ENCODE data around the gene TLK2.
A peak's percentile ranks its signal among the peaks of the same experiment; 100 is the strongest.

TLK2 gene

GRCh38 chr17:62628831-62629555 lies 150.4 kb downstream of the TLK2 start:
- DNase-seq (ENCODE audit: low spot score), result no peak

DNA sequence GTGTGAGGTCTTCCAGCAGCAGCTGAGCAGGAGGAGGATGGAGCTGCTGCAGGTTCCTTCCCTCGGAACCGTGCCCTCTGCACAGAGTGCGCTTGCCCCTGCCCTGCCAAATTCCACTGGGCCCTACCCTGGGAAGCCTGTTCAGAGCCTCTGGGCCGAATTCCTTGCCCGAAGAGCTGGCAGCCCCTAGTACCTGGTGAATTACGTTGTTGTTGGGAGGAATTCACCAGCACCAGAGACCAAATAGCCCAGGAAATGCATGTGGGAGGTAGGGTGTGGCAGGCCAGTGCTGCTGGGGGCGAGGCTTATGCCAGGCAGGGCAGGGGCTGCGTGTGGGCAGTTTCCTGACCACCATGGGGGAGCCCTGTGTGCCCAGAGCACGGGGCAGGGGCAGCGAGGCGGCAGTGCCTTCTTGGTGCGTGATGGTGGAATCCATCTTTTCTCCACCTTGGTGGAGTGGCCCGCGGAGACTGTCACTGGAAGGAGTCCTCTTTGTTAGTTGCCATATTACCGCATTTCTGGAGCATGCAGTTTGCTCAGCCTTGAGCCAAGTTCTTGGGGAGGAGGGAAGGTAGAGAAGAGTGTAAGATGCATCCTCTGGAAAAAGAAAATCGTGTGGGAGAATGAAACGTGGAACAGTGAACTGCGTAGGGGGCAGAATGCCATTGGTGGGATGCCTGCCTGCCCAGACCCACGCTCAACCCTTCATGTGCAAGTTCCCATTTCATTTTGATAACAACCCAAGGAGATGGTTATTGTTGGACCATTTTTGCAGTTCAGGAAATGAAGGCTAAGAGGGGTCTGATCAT lies 151.1 kb downstream of the TLK2 start:
- DNase-seq (ENCODE audit: low spot score), result no peak

DNA sequence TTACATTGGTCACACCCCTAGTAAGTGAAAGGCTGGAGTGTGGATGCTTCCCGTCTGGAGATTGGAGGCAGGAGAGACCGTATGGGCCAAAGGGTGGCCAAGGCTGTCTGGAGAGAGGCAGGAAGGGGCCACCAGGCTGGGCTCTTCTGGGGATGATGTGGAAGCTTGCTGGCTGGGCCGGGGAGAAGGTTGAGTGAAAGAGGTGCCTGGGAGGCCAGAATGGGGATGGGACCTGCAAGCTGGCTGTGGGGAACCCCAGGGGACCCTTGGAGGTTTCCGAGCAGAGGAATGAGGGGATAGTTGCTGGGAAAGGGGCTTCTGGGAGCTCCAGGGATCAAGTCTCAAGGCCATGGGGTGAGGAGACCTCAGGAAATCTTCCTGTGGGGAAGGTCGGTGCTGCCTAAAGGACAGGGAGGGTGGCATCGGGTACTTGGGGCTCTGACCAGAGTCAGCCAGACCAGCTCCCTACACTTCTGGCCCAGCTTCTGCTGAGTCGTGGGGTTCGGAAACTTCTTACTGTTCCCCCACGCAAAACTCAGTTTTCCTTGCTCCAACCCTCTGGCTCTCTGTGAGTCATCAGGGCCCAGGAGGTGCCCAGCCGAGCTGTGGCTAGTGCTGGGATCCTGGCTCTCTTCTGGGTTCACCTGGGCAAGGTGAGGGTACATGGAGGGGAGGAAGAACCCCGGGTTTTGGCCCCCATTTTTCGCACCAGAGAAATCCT lies 151.9 kb downstream of the TLK2 start:
- no peak for DNase-seq (ENCODE audit: low spot score)

DNA sequence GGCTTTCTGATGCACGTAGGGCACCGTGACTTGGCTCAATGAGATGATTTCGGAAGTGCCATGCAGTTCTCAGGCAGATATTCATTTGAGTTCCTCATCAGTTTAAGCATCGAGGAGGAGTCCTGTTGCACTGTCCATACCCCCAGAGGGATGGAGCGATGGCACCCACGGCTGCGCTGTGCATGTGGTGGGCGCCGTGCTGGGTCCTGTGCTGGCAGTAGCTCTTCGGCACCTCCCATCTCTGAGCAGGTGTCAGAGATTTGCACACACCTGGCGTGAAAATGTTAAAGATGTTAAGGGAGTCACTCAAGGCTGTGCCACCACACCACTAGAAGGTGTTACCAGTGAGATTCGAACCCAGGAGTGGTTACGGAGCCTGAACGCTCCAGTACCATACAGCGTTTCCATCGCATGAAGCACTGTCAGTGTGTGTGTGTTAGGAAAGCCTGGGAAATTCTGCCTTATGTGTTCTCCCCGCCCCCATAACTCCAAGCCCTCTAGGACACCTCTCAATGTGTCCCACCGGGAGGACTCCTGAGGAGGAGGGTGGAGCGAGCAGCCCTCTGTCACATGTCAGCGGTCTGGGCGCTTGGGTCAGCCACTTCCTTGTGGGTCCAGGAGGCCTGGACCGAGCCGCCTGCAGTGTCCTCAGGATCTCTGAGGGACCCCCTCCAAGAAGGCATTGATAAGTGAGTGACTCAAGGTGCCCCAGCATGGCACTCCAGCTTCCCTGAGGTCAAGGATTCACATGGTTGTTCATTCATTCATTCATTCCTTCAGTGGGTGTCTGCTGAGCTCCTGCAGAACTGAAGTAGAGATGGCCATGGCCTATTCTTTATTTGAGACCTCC lies 152.7 kb downstream of the TLK2 start:
- DNase-seq (ENCODE audit: low spot score), result no peak

DNA sequence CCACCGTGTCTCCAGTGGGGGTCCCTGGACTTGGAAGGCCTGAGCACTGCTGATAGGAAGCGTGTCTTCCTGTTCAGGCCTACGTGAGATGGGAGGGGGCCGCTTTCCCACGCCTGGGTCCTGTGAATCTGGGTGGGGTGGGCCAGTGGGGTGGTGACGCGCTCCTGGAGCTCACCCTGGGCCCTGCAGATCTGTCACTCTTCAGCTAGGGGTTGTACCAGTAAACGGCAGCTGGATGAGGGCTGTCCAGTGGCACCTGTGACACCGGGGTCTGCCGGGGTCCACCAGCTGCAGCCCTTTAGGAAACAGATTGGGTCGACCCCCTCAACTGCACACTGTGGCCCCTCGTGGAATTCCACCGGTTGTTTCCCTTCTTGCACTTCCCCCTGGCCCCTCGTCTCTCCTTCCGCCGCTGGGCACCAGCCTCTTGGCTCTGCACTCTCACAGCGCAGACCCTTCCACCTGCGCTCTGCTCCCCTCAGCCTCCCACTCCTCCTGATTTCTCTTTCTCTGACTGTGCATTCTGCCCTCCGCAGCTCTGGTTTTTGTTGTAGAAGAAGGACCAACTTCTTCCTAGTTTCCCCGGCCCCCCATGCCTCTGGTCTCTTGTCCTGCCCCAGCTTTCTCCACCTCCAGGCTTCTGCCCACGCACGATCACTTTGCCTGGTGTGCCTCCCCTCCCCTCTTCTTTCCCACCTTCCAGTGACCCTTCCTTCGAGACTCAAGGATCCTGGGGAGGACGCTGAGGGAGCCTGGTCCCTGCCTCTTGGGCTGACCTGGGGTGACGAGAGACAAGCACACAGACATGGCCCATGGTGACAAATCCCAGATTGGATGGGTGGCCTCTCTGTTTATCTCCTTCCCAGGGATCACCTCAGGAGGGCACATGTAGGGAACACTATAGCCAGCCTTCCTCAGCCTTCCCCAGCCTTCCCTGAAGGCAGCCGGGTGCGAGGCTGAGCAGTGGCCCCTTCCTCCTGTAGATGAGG lies 153.6 kb downstream of the TLK2 start:
- DNase-seq (ENCODE audit: low spot score), result no peak

- DNase-seq (ENCODE audit: low spot score), result no peak
Measured at GRCh38 chr17:62637809-62638208, 159.2 kb downstream of the TLK2 start.

GRCh38 chr17:62641153-62641552 lies 162.5 kb downstream of the TLK2 start:
- no peak for DNase-seq (ENCODE audit: low spot score)

GRCh38 chr17:62641951-62642350 lies 163.3 kb downstream of the TLK2 start:
- no peak for DNase-seq (ENCODE audit: low spot score)

- no peak for DNase-seq (ENCODE audit: low spot score)
Measured at GRCh38 chr17:62643496-62643895, 164.9 kb downstream of the TLK2 start.

GRCh38 chr17:62644487-62645173 lies 166.0 kb downstream of the TLK2 start:
- no peak for DNase-seq (ENCODE audit: low spot score)

- DNase-seq (ENCODE audit: low spot score), result no peak
Measured at GRCh38 chr17:62648251-62648955, 169.8 kb downstream of the TLK2 start.

- DNase-seq (ENCODE audit: low spot score), result no peak
Measured at GRCh38 chr17:62648956-62649294, 170.3 kb downstream of the TLK2 start.

DNA sequence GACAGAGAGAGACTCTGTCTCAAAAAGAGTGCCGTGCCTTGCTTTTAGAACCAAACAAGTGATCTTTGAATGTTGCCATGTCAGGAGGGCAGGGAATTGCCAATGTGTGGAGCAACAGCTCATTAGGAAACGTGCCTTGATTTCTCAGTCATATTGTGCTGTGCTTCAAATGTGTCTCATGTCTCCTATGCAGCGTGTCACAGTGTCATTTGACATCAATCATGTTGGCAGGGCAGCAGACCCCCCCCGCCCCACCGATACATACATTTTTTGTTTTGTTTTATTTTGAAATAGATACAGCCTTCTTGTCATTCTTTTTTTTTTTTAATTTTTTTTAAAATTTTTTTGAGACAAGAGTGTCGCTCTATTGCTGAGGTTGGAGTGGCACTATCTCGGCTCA lies 170.9 kb downstream of the TLK2 start:
- DNase-seq (ENCODE audit: low spot score), result no peak

DNA sequence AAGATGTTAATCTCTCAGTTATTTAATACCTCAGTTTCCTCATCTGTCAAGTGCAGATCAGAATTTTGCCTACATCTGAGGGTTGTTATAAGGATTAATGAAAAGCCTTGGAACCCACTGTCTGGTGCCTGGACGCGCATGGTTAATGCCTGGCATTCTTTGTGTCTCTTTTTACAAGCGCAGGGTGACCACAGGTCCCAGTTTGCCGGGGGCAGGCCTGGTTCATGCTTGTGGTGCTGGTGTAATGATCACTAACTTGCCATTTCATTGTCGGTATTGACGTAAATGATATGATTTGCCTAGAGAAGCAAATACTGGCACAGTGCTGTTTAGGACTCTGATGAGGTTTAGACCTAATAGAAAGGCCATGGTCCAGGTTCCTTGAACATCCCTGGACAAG lies 172.0 kb downstream of the TLK2 start:
- DNase-seq (ENCODE audit: low spot score), result no peak

DNA sequence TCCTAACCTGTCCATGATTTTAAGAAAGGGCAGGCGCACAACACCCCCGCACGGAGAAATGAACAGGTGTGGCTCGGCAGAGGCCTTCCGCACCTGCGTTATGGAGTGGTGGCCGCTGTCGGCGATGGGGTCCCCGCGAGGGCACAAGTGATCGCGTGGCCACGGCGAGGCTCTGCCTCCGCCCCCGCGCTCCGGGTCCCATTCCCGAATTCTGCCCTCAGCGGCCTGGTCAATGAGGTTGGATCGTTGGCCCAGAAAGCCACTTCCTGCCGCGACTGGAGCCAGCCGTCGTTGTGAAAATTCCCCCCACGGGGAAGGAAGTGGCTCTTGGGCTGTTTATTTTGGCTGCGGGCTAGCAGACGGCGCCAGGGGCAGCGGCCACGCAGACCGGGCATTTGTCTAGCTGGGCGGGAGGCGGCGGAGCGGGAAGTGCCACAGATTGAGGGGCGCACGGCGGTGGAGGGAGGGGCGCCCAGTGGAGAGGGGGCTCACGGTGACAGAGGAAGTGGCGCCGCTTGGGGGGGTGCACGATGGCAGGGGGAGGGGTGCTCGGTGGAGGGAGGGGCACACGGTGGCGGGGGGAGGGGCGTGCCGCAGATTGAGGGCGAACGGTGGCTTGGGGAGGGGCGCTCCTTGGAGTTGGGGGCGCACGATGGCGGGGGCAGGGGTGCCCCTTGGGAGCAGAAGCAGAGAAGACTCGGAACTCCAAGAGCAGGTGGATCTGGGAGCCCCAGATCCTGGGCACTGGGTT lies 173.8 kb downstream of the TLK2 start:
- peak; percentile 58 for DNase-seq (ENCODE audit: low spot score)

DNA sequence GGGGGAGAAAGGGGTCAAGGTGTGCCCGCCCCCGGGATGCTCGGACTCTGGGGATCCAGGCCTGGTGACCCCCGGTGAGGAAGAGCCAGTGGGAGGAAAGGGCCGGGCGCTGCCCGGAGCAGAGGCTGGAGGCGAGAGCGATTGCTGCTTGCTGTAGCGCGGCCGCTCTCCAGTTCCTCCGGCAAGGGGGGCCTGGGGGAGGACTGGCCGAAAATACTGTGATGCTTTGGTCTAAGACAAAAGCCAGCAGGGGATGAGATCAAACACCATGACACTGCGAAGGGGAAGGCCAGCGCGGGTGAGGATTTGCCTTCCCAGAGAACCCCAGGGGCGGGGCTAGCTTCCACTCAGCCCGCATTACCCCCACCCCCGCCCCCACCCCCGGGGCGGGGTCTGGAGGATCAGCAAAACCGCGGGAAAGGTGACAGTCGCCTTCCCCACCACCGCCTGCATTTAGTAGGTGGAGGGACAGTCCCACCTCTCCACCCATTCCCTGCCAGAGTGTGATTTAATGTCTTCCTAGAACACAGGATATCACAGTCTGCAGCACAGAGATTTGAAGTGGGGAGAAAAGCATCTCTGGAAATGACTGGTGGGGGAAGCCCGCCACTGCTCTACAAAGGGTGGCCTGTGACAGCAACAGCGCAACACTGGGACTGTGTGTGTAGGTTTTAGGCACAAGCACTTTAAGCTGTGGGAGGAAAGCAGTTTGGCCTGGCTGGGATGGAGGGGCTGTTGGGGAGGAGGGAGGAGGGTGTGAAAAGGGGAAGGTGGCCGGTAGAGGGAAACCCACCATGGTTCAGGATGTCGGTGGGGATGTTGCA lies 174.6 kb downstream of the TLK2 start:
- peak; percentile 56 for DNase-seq (ENCODE audit: low spot score)

DNA sequence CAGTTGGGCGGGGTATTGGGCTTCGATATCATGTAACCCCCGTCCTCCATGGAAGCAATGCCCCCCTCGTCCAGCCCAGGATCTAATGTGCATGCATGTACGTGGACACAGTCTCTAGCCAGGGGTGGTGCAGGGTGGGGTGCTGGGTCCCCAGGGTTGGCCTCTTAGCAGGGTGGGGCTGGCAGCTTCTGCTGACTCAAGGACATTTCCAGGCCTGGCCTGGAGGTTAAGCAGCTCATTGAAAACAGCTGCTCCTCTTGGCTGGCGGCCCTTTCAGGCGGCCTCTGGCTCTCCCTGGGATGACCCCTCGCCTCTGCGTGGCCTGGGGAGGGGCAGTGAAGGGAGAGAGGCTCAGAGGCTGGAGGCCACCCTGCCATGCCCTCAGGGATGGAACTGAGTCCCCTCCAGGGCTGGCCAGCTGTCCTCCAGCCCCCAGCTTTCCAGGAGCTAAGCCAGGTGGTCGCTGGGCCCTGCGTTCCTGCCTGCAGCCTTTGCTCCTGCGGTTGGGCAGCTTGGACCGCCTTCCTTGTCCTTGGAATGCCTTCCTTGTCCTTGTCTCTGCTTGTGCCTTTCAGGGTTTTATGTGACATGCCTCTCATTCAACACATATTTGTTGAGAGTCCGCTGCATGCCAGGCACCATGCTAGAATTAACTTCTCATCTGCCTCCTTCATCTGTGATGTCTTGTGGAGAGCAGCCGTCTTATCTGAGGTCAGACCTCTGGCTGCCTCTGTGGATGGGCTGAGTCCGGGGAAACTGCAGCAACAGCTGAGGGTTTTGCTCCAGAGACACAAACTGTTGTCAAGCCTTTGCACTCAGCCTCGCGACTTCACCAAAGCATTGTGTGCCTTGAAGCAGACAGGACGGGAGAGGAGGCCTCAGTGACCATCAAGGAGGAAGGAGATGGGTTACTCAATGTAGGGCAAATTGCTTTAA lies 175.5 kb downstream of the TLK2 start:
- peak; percentile 5 for DNase-seq (ENCODE audit: low spot score)
